NK-92 (cell line): ENCODE measurements around the gene GPR152.

Experiments used
- DNase-seq: peaks from one replicate; lab custom pipeline; 2025; ENCODE audit not compliant: unreplicated experiment; lab: John Stamatoyannopoulos, UW

Gene GPR152

GRCh38 chr11:67452141-67452952 is at the start of gene GPR152:
GPR152 (minus strand) TSS chr11:67452729; CDS start chr11:67452724, 5 bp downstream.
- no peak for DNase-seq

GRCh38 chr11:67501854-67502253 is 49.3 kb upstream of the GPR152 start:
- no peak for DNase-seq

- DNase-seq = no peak
Measured at GRCh38 chr11:67500831-67501715, 48.5 kb upstream of the GPR152 start.

- no peak for DNase-seq
Measured at GRCh38 chr11:67500484-67500821, 47.9 kb upstream of the GPR152 start.

GRCh38 chr11:67499808-67500483 is 47.4 kb upstream of the GPR152 start:
- no peak for DNase-seq

GRCh38 chr11:67498544-67498972 is 46.0 kb upstream of the GPR152 start:
- no peak for DNase-seq

GRCh38 chr11:67497656-67498291 is 45.2 kb upstream of the GPR152 start:
- DNase-seq = no peak

- DNase-seq = no peak
Measured at GRCh38 chr11:67496113-67496512, 43.6 kb upstream of the GPR152 start.

GRCh38 chr11:67495234-67496005 is 42.9 kb upstream of the GPR152 start:
- DNase-seq = no peak

- no peak for DNase-seq
Measured at GRCh38 chr11:67494371-67495233, 42.1 kb upstream of the GPR152 start.

GRCh38 chr11:67493548-67494370 is 41.2 kb upstream of the GPR152 start:
- no peak for DNase-seq

- DNase-seq = no peak
Measured at GRCh38 chr11:67492801-67493547, 40.4 kb upstream of the GPR152 start.

- no peak for DNase-seq
Measured at GRCh38 chr11:67492069-67492727, 39.7 kb upstream of the GPR152 start.

- DNase-seq = no peak
Measured at GRCh38 chr11:67491276-67492068, 38.9 kb upstream of the GPR152 start.

GRCh38 chr11:67490727-67491065 is 38.2 kb upstream of the GPR152 start:
- no peak for DNase-seq

- no peak for DNase-seq
Measured at GRCh38 chr11:67489885-67490726, 37.6 kb upstream of the GPR152 start.
